Measurements from ENCODE around the gene CCDC154.

Gene CCDC154

GRCh38 chr16:1413684-1414531 is 30.4 kb downstream of the CCDC154 start:
- DNase-seq, result no peak

- no peak for DNase-seq
Measured at GRCh38 chr16:1412847-1413246, 31.5 kb downstream of the CCDC154 start.

- peak; percentile 48 for DNase-seq
Measured at GRCh38 chr16:1408171-1408837, 36.1 kb downstream of the CCDC154 start.

- no peak for DNase-seq
Measured at GRCh38 chr16:1407753-1408152, 36.6 kb downstream of the CCDC154 start.

GRCh38 chr16:1403733-1404132 is 40.6 kb downstream of the CCDC154 start:
- DNase-seq, result no peak

GRCh38 chr16:1403036-1403435 is 41.3 kb downstream of the CCDC154 start:
- DNase-seq, result no peak

GRCh38 chr16:1401758-1402154 is 42.6 kb downstream of the CCDC154 start:
- DNase-seq, result no peak

- no peak for DNase-seq
Measured at GRCh38 chr16:1401061-1401757, 43.1 kb downstream of the CCDC154 start.

- DNase-seq, result no peak
Measured at GRCh38 chr16:1398826-1399581, 45.4 kb downstream of the CCDC154 start.

- DNase-seq, result no peak
Measured at GRCh38 chr16:1398351-1398750, 46.0 kb downstream of the CCDC154 start.

GRCh38 chr16:1397779-1398178 is 46.6 kb downstream of the CCDC154 start:
- DNase-seq, result no peak

GRCh38 chr16:1395444-1396031 is 48.8 kb downstream of the CCDC154 start:
- DNase-seq, result no peak

GRCh38 chr16:1394367-1394951 is 49.9 kb downstream of the CCDC154 start:
- no peak for DNase-seq

- DNase-seq, result no peak
Measured at GRCh38 chr16:1393613-1394176, 50.7 kb downstream of the CCDC154 start.

- no peak for DNase-seq
Measured at GRCh38 chr16:1392826-1393225, 51.5 kb downstream of the CCDC154 start.

GRCh38 chr16:1390239-1390779 is 54.0 kb downstream of the CCDC154 start:
- DNase-seq, result no peak

- DNase-seq, result no peak
Measured at GRCh38 chr16:1389762-1390161, 54.6 kb downstream of the CCDC154 start.

- no peak for DNase-seq
Measured at GRCh38 chr16:1387331-1387730, 57.0 kb downstream of the CCDC154 start.

GRCh38 chr16:1385232-1385631 is 59.1 kb downstream of the CCDC154 start:
- no peak for DNase-seq

Measured in DMS 273 treated with DMSO at 0.1 percent for 48 hours (cell line).